ENCODE results near the gene EMILIN3.

The EMILIN3 gene

DNA sequence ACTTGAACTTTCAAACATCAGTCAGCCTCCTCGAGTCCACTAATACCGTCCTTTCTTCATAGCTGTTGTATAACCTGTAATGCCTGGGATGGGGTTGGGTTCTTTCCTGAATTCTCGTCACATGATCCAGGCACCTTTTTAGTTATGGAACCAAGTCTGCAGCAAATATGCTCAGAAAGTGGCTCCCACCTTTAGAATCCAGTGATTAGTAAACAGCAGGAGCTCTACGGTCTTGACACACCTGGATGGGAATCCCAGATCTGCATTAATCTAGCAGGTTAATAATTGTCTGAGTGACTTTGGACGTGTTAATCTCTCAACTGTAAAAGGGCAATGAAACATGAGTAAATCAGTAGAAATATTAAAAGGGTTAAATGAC is 48.4 kb downstream of the EMILIN3 start:
- TF ChIP-seq GATA2 (IDR thresholded peaks at IDR 0.05; ENCODE audit: low read depth, low read length) = no peak
- TF ChIP-seq GATA3 (IDR thresholded peaks at IDR 0.05; ENCODE audit: low read depth, low read length) = no peak

- TF ChIP-seq GATA2 (IDR thresholded peaks at IDR 0.05; ENCODE audit: low read depth, low read length) (no peak), GATA3 (IDR thresholded peaks at IDR 0.05; ENCODE audit: low read depth, low read length) (no peak)
Observed at GRCh38 chr20:41317546-41318270, 48.9 kb downstream of the EMILIN3 start, which contains the start of gene ZHX3. Gene ZHX3 (minus strand): TSS chr20:41317731. CDS start chr20:41204916, 112,815 bp downstream.

DNA sequence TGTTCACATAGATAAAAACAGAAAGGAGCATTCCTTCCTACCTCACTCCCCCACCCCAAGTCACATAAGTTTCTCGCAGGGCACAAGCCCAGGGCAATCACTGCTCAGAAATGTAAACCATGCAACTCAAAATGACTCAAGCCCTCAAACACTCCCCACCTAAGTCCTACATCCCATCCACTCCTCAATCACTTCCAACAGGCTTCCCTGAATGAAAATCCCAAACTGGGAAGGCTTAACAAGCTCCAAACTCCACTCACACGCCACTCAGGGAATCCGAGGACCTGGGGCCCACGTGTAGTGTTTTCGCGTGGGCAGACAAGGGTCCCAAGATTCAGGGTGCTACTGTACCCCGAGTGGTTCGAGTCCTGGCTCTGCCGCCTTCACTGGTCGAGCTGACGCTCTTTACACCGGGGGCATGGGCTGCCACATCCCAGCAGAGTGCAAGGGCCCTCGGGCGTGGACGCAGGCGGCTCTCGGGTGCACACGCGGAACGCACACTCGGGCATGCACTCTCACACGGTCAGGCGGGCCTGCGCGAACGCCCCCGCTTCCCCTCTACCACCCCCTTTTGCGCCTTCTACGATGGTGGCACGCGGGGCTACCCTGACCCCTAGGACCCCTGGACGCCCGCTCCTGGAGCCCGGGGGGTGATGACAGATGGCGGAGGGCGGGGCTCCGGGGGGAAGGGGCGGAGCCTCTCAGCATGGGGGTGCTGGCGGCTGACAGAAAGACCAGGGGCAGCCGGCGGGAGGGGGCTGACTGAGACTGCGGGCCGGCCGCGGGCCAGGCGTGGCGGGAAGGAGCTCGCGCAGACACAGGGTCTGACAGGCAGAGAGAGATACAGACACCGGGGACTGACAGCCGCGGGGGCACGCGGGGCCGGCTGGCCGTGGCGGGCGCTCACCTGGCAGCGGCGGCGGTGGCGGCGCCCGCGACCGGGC is 49.7 kb downstream of the EMILIN3 start:
- TF ChIP-seq GATA2 (IDR thresholded peaks at IDR 0.05; ENCODE audit: low read depth, low read length) (no peak), GATA3 (IDR thresholded peaks at IDR 0.05; ENCODE audit: low read depth, low read length) (no peak)

- TF ChIP-seq GATA2 (IDR thresholded peaks at IDR 0.05; ENCODE audit: low read depth, low read length) (no peak), GATA3 (IDR thresholded peaks at IDR 0.05; ENCODE audit: low read depth, low read length) (no peak)
Observed at GRCh38 chr20:41316051-41316450, 50.6 kb downstream of the EMILIN3 start.

GRCh38 chr20:41314386-41314785 is 52.2 kb downstream of the EMILIN3 start:
- TF ChIP-seq GATA3 (IDR thresholded peaks at IDR 0.05; ENCODE audit: low read depth, low read length) (no peak), GATA2 (IDR thresholded peaks at IDR 0.05; ENCODE audit: low read depth, low read length) (no peak)

All from SH-SY5Y (cell line).